ENCODE results near the gene PPP6R3.
A peak's percentile ranks its signal among the peaks of the same experiment; 100 is the strongest.
"Not testable (repeated sequence)": the region's sequence is repeated elsewhere in the genome, so short reads cannot be mapped to it uniquely, and the experiment has no call there.

PPP6R3 gene

GRCh38 chr11:68632375-68632774 is 171.8 kb downstream of the PPP6R3 start:
- H3K9ac ChIP-seq (ENCODE audit: low read depth, low read length) = peak overlapping the region; percentile 8
- not testable (repeated sequence) for H3K4me3 ChIP-seq (ENCODE audit: low read depth, low read length); H3K4me1 ChIP-seq (ENCODE audit: control insufficient read depth, insufficient read depth, low read length); H3K27me3 ChIP-seq (ENCODE audit: control insufficient read depth, insufficient read depth, low read length); H3K9me3 ChIP-seq (ENCODE audit: control insufficient read depth, insufficient read depth, low read length); H3K36me3 ChIP-seq (ENCODE audit: control insufficient read depth, insufficient read depth, low read length)

- Histone ChIP-seq H3K27me3 (ENCODE audit: control insufficient read depth, insufficient read depth, low read length) (no peaks in the 10 kb centered on the region), H3K4me3 (ENCODE audit: low read depth, low read length) (no peak overlapping the region), H3K36me3 (ENCODE audit: control insufficient read depth, insufficient read depth, low read length) (no peaks in the 10 kb centered on the region), H3K4me1 (ENCODE audit: control insufficient read depth, insufficient read depth, low read length) (peaks cover 5% of the 10 kb centered on the region), H3K9ac (ENCODE audit: low read depth, low read length) (peak overlapping the region; percentile 8), H3K9me3 (ENCODE audit: control insufficient read depth, insufficient read depth, low read length) (no peaks in the 10 kb centered on the region)
Measured at GRCh38 chr11:68632802-68633201, 172.2 kb downstream of the PPP6R3 start.

- H3K9ac ChIP-seq (ENCODE audit: low read depth, low read length); H3K4me1 ChIP-seq (ENCODE audit: control insufficient read depth, insufficient read depth, low read length); H3K9me3 ChIP-seq (ENCODE audit: control insufficient read depth, insufficient read depth, low read length); H3K27me3 ChIP-seq (ENCODE audit: control insufficient read depth, insufficient read depth, low read length); H3K36me3 ChIP-seq (ENCODE audit: control insufficient read depth, insufficient read depth, low read length); H3K4me3 ChIP-seq (ENCODE audit: low read depth, low read length): not testable (repeated sequence)
Measured at GRCh38 chr11:68634606-68635005, 174.1 kb downstream of the PPP6R3 start.

GRCh38 chr11:68635172-68635571 is 174.6 kb downstream of the PPP6R3 start:
- not testable (repeated sequence) for H3K4me1 ChIP-seq (ENCODE audit: control insufficient read depth, insufficient read depth, low read length); H3K36me3 ChIP-seq (ENCODE audit: control insufficient read depth, insufficient read depth, low read length); H3K4me3 ChIP-seq (ENCODE audit: low read depth, low read length); H3K27me3 ChIP-seq (ENCODE audit: control insufficient read depth, insufficient read depth, low read length); H3K9me3 ChIP-seq (ENCODE audit: control insufficient read depth, insufficient read depth, low read length); H3K9ac ChIP-seq (ENCODE audit: low read depth, low read length)

GRCh38 chr11:68635883-68636282 is 175.3 kb downstream of the PPP6R3 start:
- not testable (repeated sequence) for H3K4me1 ChIP-seq (ENCODE audit: control insufficient read depth, insufficient read depth, low read length); H3K9me3 ChIP-seq (ENCODE audit: control insufficient read depth, insufficient read depth, low read length); H3K9ac ChIP-seq (ENCODE audit: low read depth, low read length); H3K4me3 ChIP-seq (ENCODE audit: low read depth, low read length); H3K36me3 ChIP-seq (ENCODE audit: control insufficient read depth, insufficient read depth, low read length); H3K27me3 ChIP-seq (ENCODE audit: control insufficient read depth, insufficient read depth, low read length)

- not testable (repeated sequence) for H3K9ac ChIP-seq (ENCODE audit: low read depth, low read length); H3K4me3 ChIP-seq (ENCODE audit: low read depth, low read length); H3K36me3 ChIP-seq (ENCODE audit: control insufficient read depth, insufficient read depth, low read length); H3K27me3 ChIP-seq (ENCODE audit: control insufficient read depth, insufficient read depth, low read length); H3K9me3 ChIP-seq (ENCODE audit: control insufficient read depth, insufficient read depth, low read length); H3K4me1 ChIP-seq (ENCODE audit: control insufficient read depth, insufficient read depth, low read length)
Measured at GRCh38 chr11:68639322-68639721, 178.8 kb downstream of the PPP6R3 start.

- no peaks in the 10 kb centered on the region for H3K9me3 ChIP-seq (ENCODE audit: control insufficient read depth, insufficient read depth, low read length)
- H3K4me1 ChIP-seq (ENCODE audit: control insufficient read depth, insufficient read depth, low read length) = no peaks in the 10 kb centered on the region
- H3K36me3 ChIP-seq (ENCODE audit: control insufficient read depth, insufficient read depth, low read length) = no peaks in the 10 kb centered on the region
- H3K9ac ChIP-seq (ENCODE audit: low read depth, low read length) = no peak overlapping the region
- no peak overlapping the region for H3K4me3 ChIP-seq (ENCODE audit: low read depth, low read length)
- no peaks in the 10 kb centered on the region for H3K27me3 ChIP-seq (ENCODE audit: control insufficient read depth, insufficient read depth, low read length)
Measured at GRCh38 chr11:68641880-68642279, 181.3 kb downstream of the PPP6R3 start.

- no peak overlapping the region for H3K9ac ChIP-seq (ENCODE audit: low read depth, low read length)
- H3K4me3 ChIP-seq (ENCODE audit: low read depth, low read length) = no peak overlapping the region
- no peaks in the 10 kb centered on the region for H3K27me3 ChIP-seq (ENCODE audit: control insufficient read depth, insufficient read depth, low read length)
- H3K36me3 ChIP-seq (ENCODE audit: control insufficient read depth, insufficient read depth, low read length) = no peaks in the 10 kb centered on the region
- no peaks in the 10 kb centered on the region for H3K4me1 ChIP-seq (ENCODE audit: control insufficient read depth, insufficient read depth, low read length)
- H3K9me3 ChIP-seq (ENCODE audit: control insufficient read depth, insufficient read depth, low read length) = no peaks in the 10 kb centered on the region
Measured at GRCh38 chr11:68643585-68643984, 183.0 kb downstream of the PPP6R3 start.

- Histone ChIP-seq H3K4me1 (ENCODE audit: control insufficient read depth, insufficient read depth, low read length) (no peaks in the 10 kb centered on the region), H3K9ac (ENCODE audit: low read depth, low read length) (no peak overlapping the region), H3K4me3 (ENCODE audit: low read depth, low read length) (no peak overlapping the region), H3K9me3 (ENCODE audit: control insufficient read depth, insufficient read depth, low read length) (no peaks in the 10 kb centered on the region), H3K36me3 (ENCODE audit: control insufficient read depth, insufficient read depth, low read length) (no peaks in the 10 kb centered on the region), H3K27me3 (ENCODE audit: control insufficient read depth, insufficient read depth, low read length) (no peaks in the 10 kb centered on the region)
Measured at GRCh38 chr11:68646832-68647231, 186.3 kb downstream of the PPP6R3 start.

GRCh38 chr11:68649851-68650555 is 189.5 kb downstream of the PPP6R3 start:
- no peaks in the 10 kb centered on the region for H3K27me3 ChIP-seq (ENCODE audit: control insufficient read depth, insufficient read depth, low read length)
- H3K4me1 ChIP-seq (ENCODE audit: control insufficient read depth, insufficient read depth, low read length) = no peaks in the 10 kb centered on the region
- H3K4me3 ChIP-seq (ENCODE audit: low read depth, low read length) = no peak overlapping the region
- H3K36me3 ChIP-seq (ENCODE audit: control insufficient read depth, insufficient read depth, low read length) = no peaks in the 10 kb centered on the region
- no peaks in the 10 kb centered on the region for H3K9me3 ChIP-seq (ENCODE audit: control insufficient read depth, insufficient read depth, low read length)
- H3K9ac ChIP-seq (ENCODE audit: low read depth, low read length) = no peak overlapping the region

GRCh38 chr11:68650801-68651200 is 190.2 kb downstream of the PPP6R3 start:
- no peaks in the 10 kb centered on the region for H3K9me3 ChIP-seq (ENCODE audit: control insufficient read depth, insufficient read depth, low read length)
- H3K4me3 ChIP-seq (ENCODE audit: low read depth, low read length) = no peak overlapping the region
- H3K9ac ChIP-seq (ENCODE audit: low read depth, low read length) = no peak overlapping the region
- H3K36me3 ChIP-seq (ENCODE audit: control insufficient read depth, insufficient read depth, low read length) = no peaks in the 10 kb centered on the region
- H3K4me1 ChIP-seq (ENCODE audit: control insufficient read depth, insufficient read depth, low read length) = no peaks in the 10 kb centered on the region
- H3K27me3 ChIP-seq (ENCODE audit: control insufficient read depth, insufficient read depth, low read length) = no peaks in the 10 kb centered on the region

GRCh38 chr11:68651208-68651984 is 190.8 kb downstream of the PPP6R3 start:
- Histone ChIP-seq H3K4me1 (ENCODE audit: control insufficient read depth, insufficient read depth, low read length) (no peaks in the 10 kb centered on the region), H3K36me3 (ENCODE audit: control insufficient read depth, insufficient read depth, low read length) (no peaks in the 10 kb centered on the region), H3K9me3 (ENCODE audit: control insufficient read depth, insufficient read depth, low read length) (no peaks in the 10 kb centered on the region), H3K4me3 (ENCODE audit: low read depth, low read length) (no peak overlapping the region), H3K27me3 (ENCODE audit: control insufficient read depth, insufficient read depth, low read length) (no peaks in the 10 kb centered on the region), H3K9ac (ENCODE audit: low read depth, low read length) (no peak overlapping the region)

All from iPS-15b (cell line).